Fibroblast of peridontal ligament (primary cell): ENCODE data around the gene CYSRT1.

Experiments used
- DNase-seq: peaks from one replicate; pipeline ENCODE4 v3.0.0-alpha.2; 2010; ENCODE audit errors: extremely low read depth

CYSRT1 gene

DNA sequence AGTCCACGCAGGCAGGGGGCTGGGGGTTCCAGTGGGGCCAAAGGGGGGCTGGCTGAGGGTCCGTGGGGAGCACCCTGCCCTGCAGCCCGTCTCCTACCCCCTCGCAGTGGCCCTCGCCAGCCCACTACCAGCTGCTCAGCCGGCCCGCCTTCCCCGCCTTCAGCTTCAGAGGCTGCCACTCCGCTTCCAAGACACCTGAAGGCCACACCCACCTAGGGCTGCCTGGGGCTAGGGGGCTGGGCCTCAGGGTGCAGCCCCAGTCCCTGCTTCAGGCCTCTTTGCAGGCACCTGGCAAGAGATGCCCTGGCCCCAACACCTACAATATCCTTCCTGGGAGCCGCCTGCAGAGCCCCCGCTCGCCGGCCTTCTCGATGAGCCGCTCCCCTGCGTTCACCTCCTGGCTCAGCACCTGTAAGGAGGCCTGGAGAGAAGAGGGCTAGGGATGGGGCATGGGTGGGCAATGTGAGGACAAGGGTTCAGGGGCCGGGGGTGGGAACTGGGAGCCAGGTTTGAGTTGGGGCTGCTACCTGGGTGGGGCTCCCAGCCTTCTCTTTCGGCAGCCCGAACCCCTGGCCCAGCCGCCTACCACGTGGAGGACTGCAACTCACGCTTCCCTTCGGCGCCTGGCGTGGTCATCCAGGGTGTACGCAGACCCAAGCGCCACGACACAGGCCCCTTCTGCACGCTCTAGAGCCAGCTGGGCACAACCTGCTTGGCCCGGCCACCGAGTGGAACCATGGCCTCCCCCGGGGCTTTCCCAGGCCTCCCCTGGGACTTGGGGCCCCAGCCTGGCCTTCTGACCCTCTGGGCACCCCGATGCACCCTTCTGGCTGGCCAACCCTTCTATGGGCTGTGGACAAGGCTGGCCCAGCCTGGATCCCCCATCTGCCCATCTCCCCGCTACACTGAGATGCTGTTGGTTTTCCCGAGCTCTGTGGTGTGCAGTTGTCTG lies 27.9 kb downstream of the CYSRT1 start:
- no peak for DNase-seq

DNA sequence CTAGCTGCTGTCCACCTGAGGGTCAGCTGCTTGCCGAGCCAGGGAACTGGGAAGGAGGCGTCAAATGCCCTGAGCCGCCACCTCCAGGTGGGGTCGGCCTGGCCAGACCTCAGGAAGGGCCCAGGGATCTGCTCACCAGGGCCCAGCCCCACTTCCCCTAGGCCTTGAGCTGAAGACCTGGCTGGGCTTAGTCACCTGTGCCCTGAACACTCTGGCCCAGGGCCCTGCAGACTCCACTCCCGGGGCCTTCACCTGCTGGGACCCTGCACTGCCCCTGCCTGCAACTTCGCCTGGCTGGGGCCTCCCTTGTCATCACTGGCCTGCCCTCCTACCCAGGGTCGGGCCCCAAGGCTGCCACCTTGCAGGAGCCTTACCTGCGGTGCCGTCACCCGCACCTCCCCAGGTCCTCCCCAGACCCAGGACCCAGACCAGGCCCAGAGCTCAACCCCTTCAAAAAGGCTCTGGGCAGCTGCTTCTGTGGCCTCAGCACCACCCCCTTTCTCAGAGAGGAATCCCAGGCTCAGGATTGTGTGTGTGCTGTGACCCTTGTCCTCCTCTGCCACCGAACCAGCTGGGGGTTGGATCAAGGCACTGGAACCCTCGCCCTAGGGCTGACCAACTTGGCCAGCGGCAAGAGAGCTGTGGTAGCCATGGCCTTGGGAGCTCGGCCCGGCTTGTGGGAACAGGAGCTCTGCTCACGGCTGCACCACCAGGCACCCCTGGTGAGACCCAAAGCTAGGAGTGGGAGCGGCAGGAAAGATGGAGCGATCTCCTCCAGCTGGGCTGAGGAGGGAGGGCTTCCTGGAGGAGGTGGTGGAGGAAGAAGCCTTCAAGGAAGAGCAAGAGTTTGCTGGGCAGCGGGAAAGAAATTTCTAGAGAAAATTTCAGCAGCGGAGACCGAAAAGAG lies 29.0 kb downstream of the CYSRT1 start:
- DNase-seq = peak; percentile 6

DNA sequence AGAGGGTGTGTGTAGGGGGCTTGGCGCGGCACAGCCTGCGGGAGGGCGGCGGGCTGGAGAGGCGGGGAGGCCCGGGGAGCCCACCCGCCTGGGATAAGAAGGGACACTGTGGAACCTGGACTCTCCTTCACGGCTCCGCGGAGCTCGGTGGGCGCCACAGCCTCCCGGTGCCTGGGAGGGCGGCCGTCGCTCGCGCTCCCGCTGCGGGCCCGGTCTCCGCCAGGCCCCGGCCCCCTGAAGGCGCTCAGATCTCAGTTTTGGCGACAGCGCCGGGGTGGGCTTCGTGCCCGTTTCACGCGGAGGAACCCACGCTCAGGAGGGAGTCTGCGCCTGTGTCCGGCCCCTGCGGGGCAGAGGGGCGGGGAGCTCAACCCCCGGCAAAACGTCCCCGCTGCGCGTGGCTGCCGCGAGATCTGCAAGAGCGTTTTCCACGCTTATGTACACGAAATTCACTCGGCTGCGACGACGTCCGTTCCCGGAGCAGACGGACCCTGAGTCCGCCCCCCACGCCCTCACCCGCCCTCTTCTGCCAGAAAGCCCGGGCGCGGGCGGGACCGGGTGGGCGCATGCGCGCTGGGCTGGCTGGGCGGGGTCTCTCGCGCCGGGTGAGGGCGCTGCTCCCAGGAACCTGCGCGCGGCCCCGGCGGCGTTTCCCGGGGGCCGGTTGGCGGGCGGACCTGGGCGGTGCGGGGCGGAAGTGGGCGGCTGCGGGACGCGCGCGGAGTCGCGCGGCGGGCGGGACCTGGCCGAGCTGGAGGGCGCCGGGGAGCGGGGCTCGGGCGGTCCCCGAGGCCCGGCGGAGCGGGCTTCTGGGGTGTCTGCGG lies 29.9 kb downstream of the CYSRT1 start, which contains the start of gene NELFB:
TSS of gene NELFB (plus strand) at position 704 of the 824 bp plus-strand sequence.
- peak; percentile 82 for DNase-seq

DNA sequence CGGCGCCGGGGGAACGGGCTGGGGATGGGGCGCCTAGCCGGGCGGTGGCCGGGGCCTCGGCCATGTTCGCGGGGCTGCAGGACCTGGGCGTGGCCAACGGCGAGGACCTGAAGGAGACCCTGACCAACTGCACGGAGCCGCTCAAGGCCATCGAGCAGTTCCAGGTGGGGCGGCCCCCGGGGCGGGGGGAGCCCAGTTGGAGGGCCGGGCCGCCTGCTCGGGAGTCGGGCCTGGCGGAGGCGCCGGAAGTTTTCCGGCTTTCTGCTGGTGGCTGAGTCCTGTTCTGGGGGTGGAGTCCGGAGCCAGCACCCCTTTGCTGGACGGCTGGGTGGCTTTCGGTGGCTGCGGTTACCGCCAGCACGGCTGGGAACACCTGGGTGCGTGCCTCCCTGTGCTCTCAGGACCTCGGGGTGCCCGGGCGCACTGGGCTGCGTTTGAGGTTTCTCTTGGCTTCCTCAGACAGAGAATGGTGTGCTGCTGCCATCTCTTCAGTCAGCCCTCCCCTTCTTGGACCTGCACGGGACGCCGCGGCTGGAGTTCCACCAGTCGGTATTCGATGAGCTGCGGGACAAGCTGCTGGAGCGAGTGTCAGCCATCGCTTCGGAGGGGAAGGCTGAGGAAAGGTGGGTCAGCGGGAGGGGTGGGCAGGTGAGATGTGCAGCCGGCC lies 30.6 kb downstream of the CYSRT1 start:
- DNase-seq = peak; percentile 9

DNA sequence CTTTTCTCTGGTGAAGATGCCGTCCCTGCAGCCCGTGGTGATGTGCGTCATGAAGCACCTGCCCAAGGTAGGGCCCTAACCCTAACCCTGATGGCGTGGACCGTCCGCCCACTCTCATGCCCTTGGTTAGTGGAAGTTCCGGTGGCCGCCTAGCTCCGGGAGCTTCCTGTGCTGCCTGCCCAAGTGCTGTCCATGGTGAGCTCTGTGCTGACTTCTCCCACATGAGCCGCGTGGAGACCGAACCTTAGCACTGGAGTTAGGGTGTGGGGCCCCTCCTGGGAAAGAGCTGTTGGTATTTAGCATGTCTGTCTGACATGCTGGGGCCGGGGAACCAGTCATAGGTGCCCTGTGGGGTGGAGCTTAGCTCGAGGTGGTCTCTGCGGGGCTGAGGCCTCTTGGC lies 31.4 kb downstream of the CYSRT1 start:
- DNase-seq = no peak

DNA sequence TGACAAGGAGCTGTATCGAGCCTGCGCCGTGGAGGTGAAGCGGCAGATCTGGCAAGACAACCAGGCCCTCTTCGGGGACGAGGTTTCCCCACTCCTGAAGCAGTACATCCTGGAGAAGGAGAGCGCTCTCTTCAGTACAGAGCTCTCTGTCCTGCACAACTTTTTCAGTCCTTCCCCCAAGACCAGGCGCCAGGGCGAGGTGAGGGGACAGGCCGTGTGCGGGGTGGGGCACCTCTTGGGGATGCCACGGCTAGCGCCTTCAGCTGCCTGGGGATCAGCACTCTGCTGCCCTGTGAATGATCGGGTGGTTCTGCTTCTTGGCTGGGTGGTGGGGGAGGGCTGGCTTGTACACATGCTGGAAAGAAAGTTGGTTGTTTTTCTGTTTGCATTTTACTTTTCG lies 31.9 kb downstream of the CYSRT1 start:
- DNase-seq = no peak

DNA sequence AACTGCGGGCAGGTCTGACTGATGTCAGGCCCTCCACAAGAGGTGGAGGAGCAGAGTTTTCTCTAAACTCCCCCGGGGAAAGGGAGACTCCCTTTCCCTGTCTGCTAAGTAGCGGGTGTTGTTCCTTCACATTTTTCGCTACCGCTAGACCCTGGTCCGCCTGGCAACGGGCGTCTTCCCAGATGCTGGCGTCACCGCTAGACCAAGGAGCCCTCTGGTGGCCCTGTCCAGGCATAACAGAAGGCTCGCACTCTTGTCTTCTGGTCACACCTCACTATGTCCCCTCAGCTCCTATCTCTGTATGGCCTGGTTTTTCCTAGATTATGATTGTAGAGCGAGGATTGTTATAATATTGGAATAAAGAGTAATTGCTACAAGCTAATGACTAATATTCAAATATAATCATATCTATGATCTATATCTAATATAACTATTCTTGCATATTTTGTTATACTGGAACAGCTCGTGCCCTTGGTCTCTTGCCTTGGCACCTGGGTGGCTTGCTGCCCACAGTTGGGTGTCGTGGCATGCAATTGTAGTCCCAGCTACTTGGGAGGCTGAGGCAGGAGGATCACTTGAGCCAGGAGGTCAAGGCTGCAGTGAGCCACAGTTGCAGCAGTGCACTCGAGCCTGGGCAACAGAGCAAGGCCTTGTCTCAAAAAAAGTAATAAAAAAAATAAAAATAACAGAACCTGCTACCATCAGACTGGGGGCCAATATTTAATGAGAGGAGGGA lies 37.4 kb downstream of the CYSRT1 start:
- DNase-seq = peak; percentile 52

DNA sequence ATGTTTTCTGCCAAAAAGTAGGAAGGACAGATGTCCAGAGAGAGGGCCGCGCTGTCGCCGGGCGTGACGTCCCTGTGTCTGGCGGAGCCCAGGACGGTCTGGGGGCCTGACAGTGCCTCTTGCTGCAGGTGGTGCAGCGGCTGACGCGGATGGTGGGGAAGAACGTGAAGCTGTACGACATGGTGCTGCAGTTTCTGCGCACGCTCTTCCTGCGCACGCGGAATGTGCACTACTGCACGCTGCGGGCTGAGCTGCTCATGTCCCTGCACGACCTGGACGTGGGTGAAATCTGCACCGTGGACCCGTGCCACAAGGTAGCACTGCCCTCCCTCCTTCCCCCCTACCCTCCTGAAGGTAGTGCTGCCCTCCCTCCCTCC lies 37.9 kb downstream of the CYSRT1 start:
- no peak for DNase-seq

DNA sequence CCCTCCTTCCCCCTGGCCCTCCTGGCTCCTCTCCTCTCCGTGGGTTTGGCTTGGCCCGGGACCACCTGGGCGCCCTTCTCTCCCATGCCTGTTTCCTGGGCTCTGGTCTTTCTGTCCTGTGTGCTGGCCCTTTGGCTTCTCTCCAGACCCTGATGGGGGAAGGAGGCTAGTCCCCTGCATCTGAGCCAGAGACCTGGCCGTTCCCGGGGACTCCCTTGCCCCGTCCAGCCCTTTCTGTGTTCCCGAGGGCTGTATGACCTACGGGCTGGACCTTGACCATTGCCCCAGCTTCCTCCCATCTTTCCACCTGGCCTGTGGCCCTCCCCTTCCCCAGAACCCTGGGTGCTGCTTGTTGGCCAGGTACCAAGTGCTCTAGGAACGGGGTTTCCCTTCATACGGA lies 38.5 kb downstream of the CYSRT1 start:
- DNase-seq = no peak

DNA sequence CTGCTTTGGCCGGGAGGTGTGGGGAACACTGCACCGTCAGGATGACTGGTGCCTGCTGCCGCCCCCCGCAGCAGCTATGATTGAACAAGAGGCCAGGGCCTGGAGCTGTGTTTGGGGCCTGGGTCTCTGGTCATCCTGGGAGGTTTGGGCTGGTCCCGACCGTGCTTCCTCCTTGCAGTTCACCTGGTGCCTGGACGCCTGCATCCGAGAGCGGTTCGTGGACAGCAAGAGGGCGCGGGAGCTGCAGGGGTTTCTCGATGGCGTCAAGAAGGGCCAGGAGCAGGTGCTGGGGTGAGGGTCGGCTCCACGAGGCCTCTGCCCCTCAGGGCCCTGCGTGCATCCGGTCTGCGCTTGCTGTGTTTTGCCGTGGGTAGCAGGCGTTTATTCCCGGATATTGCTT lies 39.1 kb downstream of the CYSRT1 start:
- DNase-seq = no peak

DNA sequence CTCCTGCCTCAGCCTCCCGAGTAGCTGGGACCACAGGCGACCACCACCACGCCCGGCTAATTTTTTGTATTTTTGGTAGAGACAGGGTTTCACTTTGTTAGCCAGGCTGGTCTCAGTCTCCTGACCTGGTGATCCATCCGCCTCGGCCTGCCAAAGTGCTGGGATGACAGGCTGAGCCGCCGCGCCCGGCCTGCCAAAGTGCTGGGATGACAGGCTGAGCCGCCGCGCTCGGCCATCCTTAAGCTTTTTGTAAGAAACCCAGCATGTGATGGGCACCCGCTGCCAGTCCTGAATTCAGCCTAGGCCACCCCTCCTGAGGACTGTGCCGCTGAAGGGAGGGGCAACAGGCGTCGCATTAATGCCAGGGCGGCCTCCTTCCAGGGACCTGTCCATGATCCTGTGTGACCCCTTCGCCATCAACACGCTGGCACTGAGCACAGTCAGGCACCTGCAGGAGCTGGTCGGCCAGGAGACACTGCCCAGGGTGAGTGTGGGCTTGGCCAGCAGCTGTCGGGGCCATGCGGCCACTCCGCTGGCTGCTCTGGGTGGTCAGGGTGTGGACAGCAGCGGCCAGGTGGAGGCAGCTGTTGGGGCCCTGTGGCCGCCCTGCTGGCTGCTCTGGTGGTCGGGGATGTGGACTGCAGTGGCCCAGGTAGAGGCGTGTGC lies 40.7 kb downstream of the CYSRT1 start:
- DNase-seq = no peak

DNA sequence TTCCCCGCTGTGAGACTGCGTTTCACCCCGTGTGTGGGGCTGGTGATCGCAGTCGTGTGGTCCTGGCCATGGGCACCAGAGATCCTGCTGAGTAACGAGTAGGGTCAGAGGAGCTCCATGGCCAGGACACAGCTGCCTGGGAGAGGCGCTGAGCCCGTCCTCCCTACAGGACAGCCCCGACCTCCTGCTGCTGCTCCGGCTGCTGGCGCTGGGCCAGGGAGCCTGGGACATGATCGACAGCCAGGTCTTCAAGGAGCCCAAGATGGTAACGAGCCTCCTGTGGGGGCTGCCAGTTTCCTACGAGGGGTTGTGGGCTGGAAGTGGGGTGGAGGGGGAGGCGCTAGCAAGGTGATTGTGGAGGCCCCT lies 41.2 kb downstream of the CYSRT1 start:
- no peak for DNase-seq

DNA sequence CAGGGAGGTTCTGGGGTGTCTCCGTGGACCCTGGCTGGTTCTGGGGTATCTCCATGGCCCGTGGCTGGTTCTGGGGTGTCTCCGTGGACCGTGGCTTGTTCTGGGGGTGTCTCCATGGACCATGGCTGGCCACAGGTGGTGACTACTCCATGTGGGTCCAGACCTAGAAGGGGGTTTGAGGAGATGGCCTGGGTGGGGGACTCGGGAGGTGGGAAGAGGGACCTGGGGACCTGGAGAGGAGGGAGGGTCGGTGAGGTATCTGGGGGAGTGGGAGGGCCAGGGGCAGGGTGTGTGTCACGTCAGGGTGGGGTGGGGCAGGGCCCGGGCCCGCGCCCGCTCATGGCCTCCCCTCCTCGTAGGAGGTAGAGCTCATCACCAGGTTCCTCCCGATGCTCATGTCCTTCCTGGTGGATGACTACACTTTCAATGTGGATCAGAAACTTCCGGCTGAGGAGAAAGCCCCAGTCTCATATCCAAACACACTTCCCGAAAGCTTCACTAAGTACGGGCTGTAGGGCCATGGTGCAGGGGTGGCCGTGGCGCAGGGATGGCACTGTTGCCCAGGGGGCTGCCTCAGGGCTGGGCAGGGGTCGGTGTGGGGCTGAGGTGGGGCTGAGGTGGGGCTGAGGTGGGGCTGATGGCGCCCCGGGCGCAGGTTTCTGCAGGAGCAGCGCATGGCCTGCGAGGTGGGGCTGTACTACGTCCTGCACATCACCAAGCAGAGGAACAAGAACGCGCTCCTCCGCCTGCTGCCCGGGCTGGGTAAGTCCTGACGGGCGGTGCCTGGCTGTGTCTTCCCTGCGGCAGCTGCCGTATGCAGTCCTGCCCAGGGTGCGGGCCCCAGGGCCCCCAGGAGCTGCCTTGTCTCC lies 41.8 kb downstream of the CYSRT1 start:
- DNase-seq = no peak

DNA sequence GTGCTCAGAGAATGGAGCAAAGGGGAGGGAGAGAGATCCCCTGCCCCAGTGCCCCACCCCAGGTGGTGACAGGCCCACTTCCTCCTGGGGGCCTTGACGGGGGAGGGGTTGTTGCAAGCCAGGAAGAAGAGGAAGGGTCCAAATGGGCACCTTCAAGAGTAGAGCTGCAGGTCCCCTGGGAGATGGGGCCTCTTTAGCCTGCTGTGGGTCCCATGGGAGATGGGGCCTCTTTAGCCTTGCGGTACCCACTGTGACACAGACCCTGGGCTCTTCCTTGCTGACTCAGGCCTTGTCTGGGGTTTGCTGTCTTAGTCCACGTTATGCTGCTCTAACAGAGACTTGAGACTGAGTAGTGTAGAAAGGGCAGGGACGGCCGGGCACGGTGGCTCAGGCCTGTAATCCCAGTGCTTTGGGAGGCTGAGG lies 43.0 kb downstream of the CYSRT1 start:
- DNase-seq = no peak

DNA sequence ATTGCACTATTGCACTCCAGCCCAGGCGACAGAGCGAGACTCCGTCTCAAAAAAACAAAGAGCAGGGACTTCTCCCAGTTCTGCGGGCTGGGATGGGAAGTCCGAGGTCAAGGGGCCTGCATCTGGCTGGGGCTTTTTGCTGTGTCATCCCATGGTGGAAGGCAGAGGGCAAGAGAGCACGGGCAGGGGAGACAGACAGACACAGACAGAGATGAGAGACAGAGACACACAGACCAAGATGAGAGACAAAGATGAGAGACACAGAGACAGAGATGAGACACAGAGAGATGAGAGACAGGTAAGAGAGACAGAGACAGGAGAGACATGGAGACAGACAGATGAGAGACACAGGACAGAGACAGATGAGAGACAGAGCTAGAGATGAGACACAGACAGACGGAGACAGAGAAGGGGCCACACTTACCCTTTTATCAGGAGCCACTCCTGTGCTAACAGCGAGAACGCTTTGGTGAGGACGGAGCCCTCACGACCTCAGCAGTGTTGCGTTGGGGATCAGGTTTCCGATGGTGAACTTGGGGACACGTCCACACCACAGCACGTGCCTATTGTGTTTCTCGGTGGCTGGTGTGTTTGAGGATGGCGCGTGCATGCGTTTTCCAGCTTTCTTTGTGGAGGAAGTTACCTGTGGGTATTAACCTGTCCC lies 43.7 kb downstream of the CYSRT1 start:
- DNase-seq = no peak

DNA sequence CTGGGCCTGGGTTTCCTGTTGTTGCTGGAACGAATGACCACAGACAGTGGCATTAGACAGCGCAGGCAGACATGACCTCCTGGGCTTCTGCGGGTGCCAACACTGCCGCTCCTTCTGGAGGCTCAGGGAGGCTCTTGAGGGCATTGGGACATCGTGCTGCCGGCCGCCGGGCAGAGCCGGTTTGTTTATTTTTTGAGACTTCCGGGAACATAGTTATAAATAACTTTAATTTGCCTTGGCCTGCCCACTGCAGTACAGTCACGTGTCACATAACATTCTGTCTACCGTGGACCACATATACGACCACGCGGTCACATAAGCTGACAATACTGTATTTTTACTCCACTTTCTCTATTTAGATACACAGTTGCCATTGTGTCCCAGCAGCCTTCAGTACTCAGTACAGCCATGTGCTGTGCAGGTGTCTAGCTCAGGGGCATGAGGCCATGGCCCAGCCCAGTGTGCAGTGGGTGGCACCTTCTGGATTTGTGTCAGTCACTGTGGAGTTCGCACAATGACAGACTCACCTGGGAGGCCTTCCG lies 44.3 kb downstream of the CYSRT1 start:
- peak; percentile 41 for DNase-seq

DNA sequence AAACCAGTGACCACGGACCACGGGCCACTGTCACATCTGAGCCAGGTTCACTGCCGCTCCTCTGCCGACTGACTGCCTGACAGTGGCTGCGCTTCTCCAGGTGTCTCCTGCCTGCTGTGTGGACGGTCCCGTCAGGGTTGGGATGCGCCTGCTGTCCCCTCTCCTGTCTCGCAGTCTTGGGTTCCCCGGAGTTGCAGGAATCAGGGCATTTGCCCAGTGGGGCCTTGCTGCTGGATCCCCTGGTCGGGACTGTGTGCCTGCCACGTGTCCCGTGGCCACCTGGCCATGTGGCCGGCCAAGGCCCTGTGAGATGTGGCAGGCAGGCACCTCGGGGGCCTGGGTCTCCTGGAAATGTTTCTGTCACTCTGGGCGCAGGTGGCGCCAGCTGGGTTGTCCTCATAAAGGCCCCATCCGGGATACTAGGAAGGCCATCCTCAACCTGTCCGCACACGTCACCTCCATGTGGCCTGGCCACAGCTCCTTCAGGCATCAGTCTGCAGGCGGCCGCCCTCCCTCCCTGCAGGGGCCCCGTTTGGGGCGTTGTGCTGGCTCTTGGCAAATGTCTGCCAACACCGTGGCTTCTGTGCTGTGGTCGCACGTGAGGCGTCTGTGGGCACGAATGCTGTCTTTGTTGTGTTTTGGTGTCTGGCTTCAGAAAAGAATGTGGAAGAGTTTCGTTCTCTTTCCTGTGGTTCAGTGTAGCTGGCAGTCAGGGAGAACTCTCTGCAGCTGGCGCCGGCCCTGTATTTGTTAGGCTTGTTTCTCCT lies 46.1 kb downstream of the CYSRT1 start:
- no peak for DNase-seq
